Astrocyte (in vitro differentiated cells and primary cell): ENCODE data around the gene TOMM6. TPM values are rescaled to one million over a fixed set of nuclear protein-coding genes. Genes with fewer than 3 reads are reported as not detected.

Experiments used
- DNase-seq: peaks from one replicate; pipeline ENCODE4 v3.0.0-alpha.2; 2010; ENCODE audit warnings: low read depth
- FAIRE-seq: peaks from 2 replicates; lab custom pipeline; 2011; peaks lifted over from hg19 to GRCh38; lab: Jason Lieb, UNC
- H2AFZ ChIP-seq: 2 replicates; pipeline ENCODE4 v1.6.0; 2012; ENCODE audit warnings: low read depth, low read length, inconsistent platforms
- H3K27ac ChIP-seq: 2 replicates; pipeline ENCODE4 v1.5.1; 2011; ENCODE audit warnings: low read depth, low read length, inconsistent platforms
- H3K27me3 ChIP-seq: 2 replicates; pipeline ENCODE4 v1.6.0; 2011; ENCODE audit warnings: low read length, inconsistent platforms; ENCODE audit not compliant: insufficient read depth
- H3K36me3 ChIP-seq: 2 replicates; pipeline ENCODE4 v1.5.1; 2011; ENCODE audit warnings: low read length, inconsistent platforms; ENCODE audit not compliant: insufficient read depth
- H3K4me1 ChIP-seq: 2 replicates; pipeline ENCODE4 v1.5.1; 2011; ENCODE audit warnings: low read length, inconsistent platforms; ENCODE audit not compliant: insufficient read depth
- H3K4me2 ChIP-seq: 2 replicates; pipeline ENCODE4 v1.6.0; 2012; ENCODE audit warnings: low read length, inconsistent platforms
- H3K4me3 ChIP-seq: 2 replicates; pipeline ENCODE4 v1.5.1; 2011; ENCODE audit warnings: low read depth, mild to moderate bottlenecking, low read length, inconsistent platforms; ENCODE audit not compliant: insufficient read depth
- H3K79me2 ChIP-seq: 2 replicates; pipeline ENCODE4 v1.6.0; 2012; ENCODE audit warnings: mild to moderate bottlenecking, low read length, inconsistent platforms; ENCODE audit not compliant: insufficient read depth
- H3K9ac ChIP-seq: 2 replicates; pipeline ENCODE4 v1.6.0; 2012; ENCODE audit warnings: mild to moderate bottlenecking, low read length, inconsistent platforms
- H3K9me3 ChIP-seq: 2 replicates; pipeline ENCODE4 v1.5.1; 2012; ENCODE audit warnings: low read depth, mild to moderate bottlenecking, low read length, inconsistent platforms; ENCODE audit not compliant: insufficient read depth
- H4K20me1 ChIP-seq: 2 replicates; pipeline ENCODE4 v1.6.0; 2012; ENCODE audit warnings: low read length, inconsistent platforms; ENCODE audit not compliant: insufficient read depth
- H3K27ac Mint-ChIP-seq: one replicate; pipeline ENCODE4 v1.8.0; 2021; ENCODE audit warnings: mild to moderate bottlenecking, mixed read lengths; ENCODE audit not compliant: unreplicated experiment
- H3K27me3 Mint-ChIP-seq: one replicate; pipeline ENCODE4 v1.8.0; 2021; ENCODE audit warnings: low read depth, mixed read lengths; ENCODE audit not compliant: unreplicated experiment
- H3K36me3 Mint-ChIP-seq: one replicate; pipeline ENCODE4 v1.8.0; 2021; ENCODE audit warnings: low read depth, mixed read lengths; ENCODE audit not compliant: unreplicated experiment
- H3K4me1 Mint-ChIP-seq: one replicate; pipeline ENCODE4 v1.8.0; 2021; ENCODE audit warnings: low read depth, mixed read lengths; ENCODE audit not compliant: unreplicated experiment
- H3K4me3 Mint-ChIP-seq: one replicate; pipeline ENCODE4 v1.8.0; 2021; ENCODE audit warnings: mild to moderate bottlenecking, moderate library complexity, mixed read lengths; ENCODE audit not compliant: unreplicated experiment
- H3K9me3 Mint-ChIP-seq: one replicate; pipeline ENCODE4 v1.8.0; 2021; ENCODE audit warnings: mild to moderate bottlenecking, mixed read lengths; ENCODE audit not compliant: unreplicated experiment
- EZH2 ChIP-seq: IDR thresholded peaks from 2 replicates; pipeline ENCODE4 v1.6.1; 2012; ENCODE audit warnings: mild to moderate bottlenecking, low read length, inconsistent platforms; ENCODE audit not compliant: insufficient read depth
- total RNA-seq: library from RNA; stranded (reverse); gene quantifications from 2 replicates; pipeline ENCODE4 v1.2.1, GENCODE V29; 2021
- TF ChIP-seq, protein P1 (sequence below): IDR thresholded peaks from 2 replicates; pipeline ENCODE4 v1.5.1; 2011; ENCODE audit warnings: low read depth, mild to moderate bottlenecking, inconsistent platforms, low read length, moderate library complexity; ENCODE audit not compliant: insufficient read depth

Gene TOMM6
- total RNA-seq, 1 donor from 2014 or later: 159 TPM

DNA sequence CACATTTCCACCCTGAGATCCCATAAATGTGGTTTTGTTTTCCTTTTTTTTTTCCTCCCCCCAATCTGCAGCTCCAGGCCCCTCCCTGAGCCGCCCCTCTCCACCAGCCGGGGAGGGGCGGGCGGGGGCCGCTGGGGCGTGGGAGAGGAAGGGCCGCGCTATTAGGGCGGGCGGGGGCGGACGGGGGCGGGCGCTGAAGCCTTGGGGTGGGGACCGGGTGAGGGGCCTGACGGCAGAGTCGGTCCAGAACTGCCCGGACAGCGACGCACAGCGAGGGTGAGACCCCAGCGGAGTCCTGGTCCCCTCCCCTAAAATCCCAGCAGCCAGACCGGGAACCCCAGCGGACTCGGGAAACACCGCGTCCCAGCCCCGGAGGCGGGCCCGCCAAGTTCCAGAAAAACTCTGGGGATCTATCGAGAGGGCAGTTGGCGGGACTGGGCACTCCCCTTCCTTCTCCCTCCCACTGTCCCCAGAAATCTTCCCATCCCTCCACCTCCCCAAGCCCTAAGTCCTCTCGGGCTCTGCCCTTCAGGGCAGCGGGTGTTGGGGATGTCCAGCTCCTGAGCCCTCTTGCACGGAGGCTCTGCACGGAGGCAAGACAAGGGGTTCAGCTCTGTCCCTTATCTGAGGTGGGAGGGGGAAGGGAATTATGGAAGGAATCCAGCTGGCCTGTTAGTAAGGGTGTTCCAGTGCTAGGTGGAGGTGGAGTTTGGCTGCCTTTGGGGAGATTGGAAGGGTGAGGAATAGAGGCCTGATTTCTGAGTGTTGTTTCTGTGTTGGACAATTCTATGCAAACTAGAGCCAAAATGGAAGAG, 6.7 kb upstream of the TOMM6 start, which contains the start of gene PRICKLE4:
Gene PRICKLE4 (plus strand): TSS at position 232 of the 815 bp plus-strand sequence. CDS start 2,692 bp downstream, outside the sequence.
- Mint-ChIP-seq H3K27me3 (no peaks in the 10 kb centered on the region), H3K4me1 (peaks cover 5% of the 10 kb centered on the region), H3K36me3 (peaks cover 2% of the 10 kb centered on the region), H3K27ac (peak within 1 kb of the TSS; percentile 41), H3K4me3 (peak within 1 kb of the TSS; percentile 88), H3K9me3 (no peaks in the 10 kb centered on the region)
- Histone ChIP-seq H3K4me2 (peak within 1 kb of the TSS; percentile 100), H3K27me3 (no peaks in the 10 kb centered on the region), H3K4me3 (peak within 1 kb of the TSS; percentile 74), H3K36me3 (no peaks in the 10 kb centered on the region), H2AFZ (peak within 1 kb of the TSS; percentile 89), H3K4me1 (peaks cover 13% of the 10 kb centered on the region), H3K27ac (no peak within 1 kb of the TSS), H3K9ac (peak within 1 kb of the TSS; percentile 83), H3K9me3 (no peaks in the 10 kb centered on the region), H4K20me1 (peaks cover 8% of the 10 kb centered on the region), H3K79me2 (no peaks in the 10 kb centered on the region)
- TF ChIP-seq, protein P1, sequence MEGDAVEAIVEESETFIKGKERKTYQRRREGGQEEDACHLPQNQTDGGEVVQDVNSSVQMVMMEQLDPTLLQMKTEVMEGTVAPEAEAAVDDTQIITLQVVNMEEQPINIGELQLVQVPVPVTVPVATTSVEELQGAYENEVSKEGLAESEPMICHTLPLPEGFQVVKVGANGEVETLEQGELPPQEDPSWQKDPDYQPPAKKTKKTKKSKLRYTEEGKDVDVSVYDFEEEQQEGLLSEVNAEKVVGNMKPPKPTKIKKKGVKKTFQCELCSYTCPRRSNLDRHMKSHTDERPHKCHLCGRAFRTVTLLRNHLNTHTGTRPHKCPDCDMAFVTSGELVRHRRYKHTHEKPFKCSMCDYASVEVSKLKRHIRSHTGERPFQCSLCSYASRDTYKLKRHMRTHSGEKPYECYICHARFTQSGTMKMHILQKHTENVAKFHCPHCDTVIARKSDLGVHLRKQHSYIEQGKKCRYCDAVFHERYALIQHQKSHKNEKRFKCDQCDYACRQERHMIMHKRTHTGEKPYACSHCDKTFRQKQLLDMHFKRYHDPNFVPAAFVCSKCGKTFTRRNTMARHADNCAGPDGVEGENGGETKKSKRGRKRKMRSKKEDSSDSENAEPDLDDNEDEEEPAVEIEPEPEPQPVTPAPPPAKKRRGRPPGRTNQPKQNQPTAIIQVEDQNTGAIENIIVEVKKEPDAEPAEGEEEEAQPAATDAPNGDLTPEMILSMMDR: no peak
- TF ChIP-seq EZH2: no peak
- FAIRE-seq: no peak
- no peak for DNase-seq

DNA sequence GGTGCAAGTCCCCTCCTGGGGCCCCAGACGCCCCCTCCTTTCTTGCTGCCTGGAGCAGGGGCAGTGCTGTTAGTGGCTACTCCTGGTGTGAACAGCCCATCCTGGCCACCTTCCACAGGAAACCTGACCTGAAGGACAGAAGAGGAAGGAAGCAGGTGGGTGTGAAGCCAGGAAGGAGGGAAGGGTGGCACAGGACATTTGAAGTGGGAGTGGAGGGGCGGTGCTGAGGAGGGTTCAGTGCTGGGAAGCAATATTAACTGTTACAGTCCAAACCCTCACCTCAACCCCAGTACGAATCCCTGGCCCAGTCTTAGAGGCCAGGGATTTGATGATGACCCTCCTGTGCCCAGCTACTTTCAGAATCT, 6.1 kb upstream of the TOMM6 start:
- no peaks in the 10 kb centered on the region for H3K27me3 ChIP-seq
- no peak overlapping the region for H3K4me3 ChIP-seq
- Mint-ChIP-seq H3K4me1 (peaks cover 7% of the 10 kb centered on the region), H3K36me3 (peaks cover 2% of the 10 kb centered on the region), H3K27me3 (no peaks in the 10 kb centered on the region), H3K9me3 (no peaks in the 10 kb centered on the region), H3K4me3 (peak overlapping the region; percentile 80), H3K27ac (no peak overlapping the region)
- H2AFZ ChIP-seq: peak overlapping the region; percentile 64
- no peak overlapping the region for H3K9ac ChIP-seq
- peaks cover 9% of the 10 kb centered on the region for H4K20me1 ChIP-seq
- FAIRE-seq: no peak
- H3K27ac ChIP-seq: no peak overlapping the region
- H3K4me1 ChIP-seq: peaks cover 17% of the 10 kb centered on the region
- no peaks in the 10 kb centered on the region for H3K36me3 ChIP-seq
- DNase-seq: no peak
- no peaks in the 10 kb centered on the region for H3K9me3 ChIP-seq
- peak overlapping the region; percentile 100 for H3K4me2 ChIP-seq
- TF ChIP-seq, protein P1: no peak
- no peak for TF ChIP-seq EZH2
- no peaks in the 10 kb centered on the region for H3K79me2 ChIP-seq
